Ovary (tissue), 3 donors: ENCODE results near the gene TSPEAR.

Experiments
- CTCF ChIP-seq, 3 donors: fragments of 450-650 bp in 2 of 3; fragments of 200-600 bp in 1 of 3; IDR thresholded peaks; one replicate each; pipeline versions ENCODE4 v1.5.1 to v1.8.0; 2016 to 2022; ENCODE audit warnings: antibody characterized with exemption in 3 of 3, mild to moderate bottlenecking in 1 of 3
- EP300 ChIP-seq: sonication (generic); formaldehyde crosslinking; IDR thresholded peaks from one replicate; pipeline ENCODE4 v1.6.1; 2017; ENCODE audit warnings: antibody characterized with exemption
- POLR2A ChIP-seq: fragments of 450-650 bp; IDR thresholded peaks from one replicate; pipeline ENCODE4 v1.6.1; 2017; ENCODE audit warnings: antibody characterized with exemption, mild to moderate bottlenecking, moderate library complexity
- donor health status: DM: no; HTN: no; CAD: no.

- TF ChIP-seq POLR2A, result no peak
- no peak for TF ChIP-seq CTCF (IDR thresholded peaks at IDR 0.05)
- TF ChIP-seq EP300, result no peak
These were observed 5.6 kb upstream of the TSPEAR start for GRCh38 chr21:44716984-44717383.
